HG03045 (cell line): ENCODE measurements around the gene TPRA1.

Experiments used
- ATAC-seq: cut with Tn5 transposase; IDR thresholded peaks from one replicate; pipeline ENCODE4 v1.9.1; 2021; ENCODE audit warnings: mild to moderate bottlenecking, moderate library complexity; ENCODE audit not compliant: unreplicated experiment

The TPRA1 gene

DNA sequence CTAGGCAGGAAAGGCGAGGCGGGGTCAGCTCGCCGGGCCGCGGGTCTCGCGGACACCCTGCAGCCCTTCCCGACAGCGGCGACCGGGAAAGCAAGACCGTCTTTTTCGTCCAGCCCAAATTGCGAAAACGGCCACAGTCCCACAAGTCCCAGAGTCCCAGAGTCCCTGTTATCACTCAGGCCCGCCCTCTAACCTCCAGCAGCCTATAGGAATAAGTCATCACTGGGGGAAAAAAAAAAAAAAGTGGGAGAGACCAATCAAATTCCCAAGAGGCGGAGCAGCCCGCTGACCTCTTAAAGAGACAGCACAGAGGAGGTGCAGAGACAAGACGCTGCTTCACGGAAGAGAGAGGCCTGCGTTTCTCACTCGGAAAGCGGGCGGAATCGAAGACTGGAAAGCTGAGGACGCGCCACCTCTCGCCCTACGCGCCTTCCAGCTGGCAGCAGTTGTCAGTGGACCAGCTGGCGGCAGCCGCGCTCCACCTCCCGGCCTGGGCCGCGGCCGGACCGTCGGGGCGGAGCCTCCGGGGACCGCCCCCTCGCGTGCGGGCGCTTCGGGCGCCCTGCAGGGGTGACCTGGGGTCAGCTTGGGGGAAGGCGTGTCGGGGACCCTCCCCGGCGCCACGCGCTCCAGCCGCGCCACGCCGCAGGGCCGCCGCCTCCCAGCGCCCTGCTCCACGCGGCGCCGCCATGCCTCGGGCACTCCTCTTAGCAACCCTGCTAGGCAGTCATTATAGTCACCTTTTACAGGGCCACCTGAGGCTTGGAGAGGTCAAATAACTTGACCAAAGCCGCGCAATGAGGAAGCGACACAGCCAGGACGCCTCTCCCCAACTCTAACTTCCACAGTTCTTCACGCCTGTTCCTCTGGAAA lies at the start of gene TPRA1:
TSS of gene TPRA1 (minus strand) at position 141 of the 873 bp plus-strand sequence. CDS start 10,587 bp downstream, outside the sequence.
- peak; percentile 76 for ATAC-seq

DNA sequence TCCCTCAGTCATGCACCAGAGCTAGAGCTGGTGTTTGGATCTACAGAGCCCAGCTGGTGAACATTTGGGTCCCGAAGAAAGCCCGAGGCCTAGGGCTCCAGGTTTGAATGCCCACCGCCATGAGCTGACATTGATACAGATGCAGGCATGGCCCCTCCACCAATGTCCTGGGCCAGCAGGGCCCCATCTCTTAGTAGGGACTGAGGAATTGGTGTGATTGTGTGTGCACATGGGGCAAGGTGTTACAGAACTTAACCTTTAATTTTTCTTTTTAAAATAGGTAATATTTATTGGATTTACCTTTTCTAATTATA lies 49.5 kb upstream of the TPRA1 start:
- ATAC-seq, result no peak

DNA sequence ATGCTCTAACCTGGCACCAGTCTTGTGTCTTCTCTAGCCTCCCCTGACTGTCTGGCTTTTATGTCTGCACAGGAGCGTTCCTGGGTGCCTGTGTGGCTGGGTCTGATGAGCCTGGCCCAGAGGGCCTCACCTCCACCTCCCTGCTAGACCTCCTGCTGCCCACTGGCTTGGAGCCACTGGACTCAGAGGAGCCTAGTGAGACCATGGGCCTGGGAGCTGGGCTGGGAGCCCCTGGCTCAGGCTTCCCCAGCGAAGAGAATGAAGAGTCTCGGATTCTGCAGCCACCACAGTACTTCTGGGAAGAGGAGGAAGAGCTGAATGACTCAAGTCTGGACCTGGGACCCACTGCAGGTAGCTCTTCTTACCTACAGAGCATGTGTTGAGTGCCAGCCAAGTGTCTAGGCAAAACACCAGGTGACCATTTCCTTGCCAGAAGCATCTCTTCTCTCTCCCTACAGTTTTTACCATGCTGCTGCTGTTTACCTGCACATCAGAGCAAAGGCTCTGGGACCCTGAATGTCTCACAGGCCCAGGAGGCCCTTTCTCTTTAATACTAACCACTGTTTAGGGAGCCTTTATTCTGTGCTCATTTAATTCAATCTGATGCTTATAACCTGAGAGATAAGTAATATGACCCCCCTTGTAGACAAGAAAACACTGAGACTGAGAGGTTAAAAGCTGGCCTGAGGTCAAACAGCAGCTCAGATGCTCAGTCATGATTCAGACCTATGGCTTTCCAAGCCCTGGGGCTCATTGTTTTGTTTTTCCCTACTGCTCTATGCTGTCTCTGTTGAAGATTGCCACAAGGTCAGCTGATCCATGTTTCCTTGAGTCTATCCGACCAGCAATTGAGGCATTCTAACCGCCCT lies 48.9 kb upstream of the TPRA1 start:
- no peak for ATAC-seq

DNA sequence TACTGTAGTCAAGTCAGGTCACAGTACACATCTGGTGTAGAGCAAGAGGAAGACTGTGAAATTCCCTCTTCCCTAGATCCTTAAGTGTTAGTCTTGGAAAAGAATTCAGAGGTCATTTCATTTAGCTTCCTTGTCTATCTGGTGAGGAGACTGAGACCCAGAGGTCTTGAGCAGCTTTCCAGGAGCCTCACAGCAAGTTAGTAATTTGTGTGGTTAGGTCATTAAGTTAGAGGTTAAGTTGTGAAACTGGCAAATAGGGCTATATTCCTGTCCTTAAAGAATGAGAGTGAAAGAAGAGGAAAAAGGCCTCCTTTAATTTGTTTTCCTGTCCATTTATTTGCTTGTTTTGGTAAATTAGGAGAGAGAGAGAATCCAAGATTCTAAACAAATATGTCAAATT lies 47.4 kb upstream of the TPRA1 start:
- ATAC-seq, result no peak

DNA sequence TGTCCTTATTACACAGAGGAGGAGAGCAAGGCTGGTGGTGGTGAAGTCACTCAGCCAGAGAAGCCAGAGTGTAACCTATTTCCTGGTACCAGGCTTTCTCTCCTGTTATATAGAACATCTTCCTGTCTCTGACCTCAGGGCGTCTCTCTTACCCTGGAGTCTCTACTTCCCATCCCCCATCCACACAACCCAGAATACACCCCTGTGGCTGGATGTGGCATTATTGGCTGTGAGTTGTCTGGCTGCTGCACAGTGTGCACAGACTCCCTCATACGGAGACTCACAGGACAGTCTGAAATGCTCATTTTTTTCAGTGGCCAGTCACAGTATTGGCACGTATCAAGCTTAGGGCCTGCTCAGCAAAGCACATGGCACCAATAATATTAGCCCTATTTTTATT lies 47.0 kb upstream of the TPRA1 start:
- no peak for ATAC-seq

DNA sequence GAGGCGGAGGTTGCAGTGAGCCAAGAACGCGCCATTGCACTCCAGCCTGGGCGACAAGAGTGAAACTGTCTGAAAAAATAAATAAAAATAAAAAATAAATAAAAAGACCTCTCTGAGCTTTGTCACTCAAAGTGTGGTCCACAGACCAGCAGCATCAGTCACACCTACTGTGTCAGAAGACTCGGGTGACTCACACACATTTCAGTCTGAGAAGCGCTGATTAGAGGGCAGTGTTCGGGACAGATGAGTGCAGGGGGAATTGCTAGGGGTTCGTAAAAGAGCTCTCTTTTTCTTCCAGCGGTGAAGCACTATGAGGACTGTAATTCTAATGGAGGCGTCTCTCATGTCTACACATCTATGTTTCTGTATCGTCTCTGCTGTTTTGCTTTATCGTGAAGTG lies 44.1 kb upstream of the TPRA1 start:
- ATAC-seq, result no peak

DNA sequence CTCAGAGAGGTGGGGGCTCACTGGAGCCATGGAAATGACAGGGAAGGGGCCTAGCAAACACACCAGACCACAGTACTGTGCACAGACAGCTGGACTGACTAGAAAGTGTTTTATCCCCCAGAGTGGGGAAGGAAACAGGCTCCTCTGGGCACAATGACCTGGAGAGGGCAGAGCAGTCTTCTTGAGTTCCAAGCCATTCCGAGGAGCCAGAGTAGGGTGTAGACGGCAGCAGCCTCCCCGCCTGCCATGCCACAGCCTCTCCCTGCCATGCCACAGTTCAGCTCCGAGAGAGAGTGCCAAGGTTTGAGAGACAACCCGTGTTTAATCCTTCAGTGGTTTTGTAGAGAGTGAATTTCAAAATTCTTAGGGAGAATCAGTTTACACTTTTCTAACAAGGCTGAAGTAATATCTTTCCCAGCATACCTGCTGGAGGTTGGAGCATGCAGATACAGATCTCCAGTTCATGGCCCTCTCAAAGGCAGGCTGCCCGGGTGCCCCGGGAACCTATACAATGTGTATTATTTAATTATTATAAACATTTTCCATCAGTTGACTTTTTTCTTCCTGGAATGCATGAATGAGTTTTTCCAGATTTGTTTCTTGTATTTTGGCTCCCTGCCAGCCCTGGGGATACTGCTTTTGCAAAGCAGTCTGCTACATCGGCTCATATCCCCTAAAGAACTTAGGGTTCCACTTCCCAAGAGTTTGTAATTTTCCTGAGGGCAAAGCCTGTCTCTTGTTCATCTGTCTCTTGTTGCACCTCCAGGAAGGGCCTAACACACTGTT lies 41.7 kb upstream of the TPRA1 start:
- no peak for ATAC-seq

DNA sequence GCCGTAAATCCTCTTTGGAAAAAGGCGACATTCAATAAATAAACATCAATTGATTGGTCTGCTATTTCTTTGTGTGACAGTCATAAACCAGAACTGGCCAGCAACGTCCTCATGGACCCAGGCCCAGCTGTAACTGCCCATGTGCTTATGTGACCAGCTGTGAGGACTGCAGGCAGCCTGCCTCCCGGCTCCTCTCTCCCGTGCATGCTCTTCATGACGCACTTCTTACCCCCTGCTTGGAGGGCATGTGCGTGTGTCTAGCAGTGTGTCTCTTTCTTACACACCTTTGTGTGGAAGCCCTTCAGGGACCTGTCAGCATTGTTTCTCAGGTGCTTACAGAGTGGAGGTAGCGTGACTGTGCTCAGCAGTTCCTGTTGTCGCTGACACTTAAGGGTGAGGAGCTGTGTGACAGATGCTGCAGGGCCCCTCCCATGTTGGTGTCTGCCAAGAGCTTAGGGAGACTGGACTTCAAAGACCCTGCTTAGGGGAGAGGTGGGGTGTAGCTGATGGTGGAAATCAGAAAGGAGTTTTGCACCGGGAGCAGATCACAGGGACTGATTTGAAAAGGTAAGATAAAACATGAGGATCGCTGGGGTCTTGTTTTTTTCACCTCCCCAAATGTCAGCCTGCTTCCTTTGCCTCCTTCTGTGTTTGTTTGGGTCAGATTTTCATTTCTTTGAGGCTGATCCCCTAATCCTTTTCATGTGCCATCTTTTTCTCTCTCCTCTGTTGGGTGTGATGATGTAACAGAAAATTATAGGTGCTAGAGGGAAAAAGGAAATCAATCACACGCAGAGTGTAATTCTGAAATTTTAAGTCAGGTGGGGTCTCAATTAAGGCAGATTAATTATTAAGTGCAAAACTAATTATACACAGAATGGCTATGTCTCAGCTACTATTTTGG lies 40.5 kb upstream of the TPRA1 start:
- ATAC-seq, result no peak

DNA sequence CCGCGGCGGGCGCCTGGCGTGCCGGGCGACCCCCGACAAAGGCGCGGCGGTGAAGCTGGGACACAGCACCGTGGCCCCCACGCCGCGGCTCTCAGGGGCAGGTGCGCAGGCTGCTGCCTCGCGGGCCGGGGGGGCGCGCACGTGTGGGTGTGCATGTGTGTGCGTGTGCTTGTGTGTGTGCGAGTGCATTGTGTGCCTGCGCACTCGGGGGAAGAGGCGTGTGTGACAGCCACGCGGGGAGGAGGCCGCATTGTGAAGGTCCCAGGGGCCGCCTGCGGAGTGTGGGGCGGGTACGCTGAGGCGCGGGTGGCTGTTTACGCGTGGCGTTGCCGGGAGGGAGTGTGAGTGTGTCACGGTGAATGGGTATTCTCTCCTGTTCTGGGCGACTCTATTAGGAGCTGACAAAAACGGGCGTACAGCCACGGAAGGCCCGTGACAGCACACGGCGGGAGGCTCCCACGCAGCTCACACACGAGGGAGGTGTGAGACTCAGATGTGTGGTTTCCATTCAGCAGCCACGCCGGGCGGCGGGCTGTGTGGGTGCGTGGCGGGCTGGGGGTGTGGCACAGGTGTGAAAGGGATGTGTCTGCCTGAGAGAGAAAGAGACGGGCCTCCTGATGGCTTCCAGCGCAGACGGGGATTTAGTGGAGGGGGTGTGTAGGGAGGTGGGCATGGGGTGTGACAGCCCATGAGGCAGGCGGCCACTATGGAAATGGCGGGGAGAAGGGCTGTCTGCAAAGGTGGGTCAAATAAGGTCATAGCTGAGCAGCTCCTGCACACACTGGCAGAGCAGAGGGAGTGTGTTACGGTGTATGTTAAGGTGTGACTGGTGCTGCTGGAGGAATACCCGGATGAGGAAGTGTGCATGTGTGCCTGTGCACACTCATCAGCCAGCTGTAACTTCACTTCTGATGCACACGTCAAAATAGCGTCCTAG lies 39.2 kb upstream of the TPRA1 start:
- no peak for ATAC-seq

DNA sequence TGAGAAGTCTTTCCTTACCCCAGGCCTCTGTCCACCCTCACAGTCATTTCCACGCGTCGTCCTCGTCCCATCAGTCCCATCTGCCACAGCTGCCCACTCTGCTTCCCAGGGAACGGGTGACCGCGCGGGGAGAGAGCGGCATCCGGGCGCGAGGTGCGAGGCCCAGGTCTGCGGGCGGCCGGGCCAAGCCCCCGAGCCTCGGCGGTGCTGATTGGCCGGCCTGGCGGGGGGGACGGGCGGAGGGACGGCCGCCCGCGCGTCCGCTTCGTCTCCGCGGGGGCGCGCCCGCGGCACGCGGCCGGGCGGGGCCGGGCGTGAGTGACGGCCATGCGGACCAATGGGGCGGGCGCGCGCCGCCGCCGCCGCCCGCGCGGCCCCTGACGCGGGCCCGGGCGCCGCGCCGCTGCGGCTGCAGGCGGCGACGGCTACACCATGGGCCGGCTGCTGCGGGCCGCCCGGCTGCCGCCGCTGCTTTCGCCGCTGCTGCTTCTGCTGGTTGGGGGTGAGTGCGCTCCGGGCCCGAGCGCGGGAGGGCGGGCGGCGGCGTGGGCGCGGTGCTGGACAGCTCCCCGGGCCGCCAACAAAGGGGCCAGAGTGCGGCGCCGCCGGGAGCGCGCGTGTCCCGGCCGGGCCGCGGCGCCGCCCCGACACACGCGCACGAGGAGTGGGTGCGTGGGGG lies 38.4 kb upstream of the TPRA1 start, which contains the start of gene PODXL2:
TSS of gene PODXL2 (plus strand) at position 398 of the 679 bp plus-strand sequence. CDS start at position 433, 35 bp downstream.
- no peak for ATAC-seq

DNA sequence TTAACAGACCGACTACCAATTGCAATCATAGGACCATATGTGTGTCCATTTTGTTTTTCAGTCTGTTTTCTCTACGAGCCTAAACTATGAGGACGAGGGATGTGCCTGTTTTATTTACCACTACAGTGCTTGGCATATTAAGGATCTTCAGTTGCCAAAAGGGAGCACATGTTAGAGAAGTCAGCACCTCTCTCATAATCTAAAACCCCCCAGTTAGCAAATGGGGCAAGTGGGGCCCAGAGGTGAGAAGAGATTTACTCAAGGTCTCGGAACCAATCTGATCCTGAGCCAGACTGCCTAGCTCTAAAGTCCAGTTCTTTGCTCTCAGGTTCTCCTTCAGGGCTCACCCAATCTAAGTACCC lies 37.9 kb upstream of the TPRA1 start:
- ATAC-seq, result no peak

DNA sequence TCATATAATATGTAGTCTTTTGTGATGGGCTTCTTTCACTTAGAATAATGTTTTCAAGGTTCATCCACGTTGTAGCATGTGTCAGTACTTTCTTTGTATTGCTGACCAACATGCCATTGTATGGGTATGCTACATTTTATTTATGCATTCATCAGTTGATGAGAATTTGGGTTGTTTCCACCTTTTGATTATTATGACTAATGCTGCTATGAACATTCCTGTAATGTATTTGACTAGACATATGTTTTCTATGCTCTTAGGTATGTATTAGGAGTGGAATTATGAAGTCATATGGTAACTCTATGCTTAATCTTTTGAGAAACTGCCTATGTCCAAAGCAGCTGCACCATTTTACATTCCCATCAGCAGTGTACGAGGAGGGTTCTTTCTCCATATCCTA lies 35.3 kb upstream of the TPRA1 start:
- ATAC-seq, result no peak

DNA sequence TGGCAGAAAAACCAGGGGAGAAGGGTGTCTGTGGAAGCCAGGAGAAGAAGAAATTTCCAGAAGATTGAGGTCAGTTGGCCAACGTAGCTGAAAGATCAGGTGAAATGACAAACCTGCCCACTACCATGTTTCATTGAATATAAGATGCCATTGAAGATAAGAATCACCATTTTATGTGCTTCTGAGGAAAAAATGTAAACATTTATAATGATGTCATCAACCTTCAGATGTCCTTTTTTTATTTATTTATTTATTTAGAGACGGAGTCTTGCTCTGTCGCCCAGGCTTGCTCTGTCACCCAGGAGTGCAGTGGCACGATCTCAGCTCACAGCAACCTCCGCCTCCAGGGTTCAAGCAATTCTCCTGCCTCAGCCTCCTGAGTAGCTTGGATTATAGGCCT lies 33.5 kb upstream of the TPRA1 start:
- no peak for ATAC-seq

DNA sequence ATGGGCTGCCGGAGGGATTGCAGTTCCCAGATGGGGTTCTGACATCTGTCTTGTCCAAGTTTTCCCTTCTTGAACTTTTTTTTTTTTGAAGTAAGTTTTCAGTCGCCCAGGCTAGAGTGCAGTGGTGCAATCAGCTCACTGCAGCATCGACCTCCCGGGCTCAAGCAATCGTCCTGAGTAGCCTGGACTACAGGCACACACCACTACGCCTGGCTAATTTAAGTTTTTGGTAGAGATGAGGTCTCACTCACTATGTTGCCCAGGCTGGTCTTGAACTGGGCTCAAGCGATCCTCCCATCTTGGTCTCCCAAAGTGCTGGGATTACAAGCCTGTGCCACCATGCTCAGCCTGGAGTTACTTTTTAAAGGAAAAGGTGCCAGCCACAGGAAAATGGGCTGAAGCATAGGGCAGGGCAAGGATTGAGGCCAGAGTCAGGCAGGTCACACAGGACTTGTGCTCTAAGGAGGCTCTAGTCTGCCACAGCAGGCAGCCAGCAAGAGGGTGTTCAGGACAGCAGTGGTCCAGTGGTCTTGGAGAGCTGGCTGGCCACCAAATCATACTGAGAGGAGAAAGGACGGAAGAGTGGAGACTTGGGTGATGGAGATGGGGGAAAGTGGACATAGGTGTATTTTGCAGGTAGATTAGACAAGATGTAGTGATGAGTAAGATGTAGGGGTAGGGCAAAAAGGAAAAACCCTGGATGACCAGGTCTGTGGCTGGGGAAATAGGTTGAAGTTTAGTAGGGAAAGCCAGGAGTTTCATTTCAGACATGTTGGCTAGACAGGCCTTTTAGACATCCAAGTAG lies 32.4 kb upstream of the TPRA1 start:
- ATAC-seq, result no peak

DNA sequence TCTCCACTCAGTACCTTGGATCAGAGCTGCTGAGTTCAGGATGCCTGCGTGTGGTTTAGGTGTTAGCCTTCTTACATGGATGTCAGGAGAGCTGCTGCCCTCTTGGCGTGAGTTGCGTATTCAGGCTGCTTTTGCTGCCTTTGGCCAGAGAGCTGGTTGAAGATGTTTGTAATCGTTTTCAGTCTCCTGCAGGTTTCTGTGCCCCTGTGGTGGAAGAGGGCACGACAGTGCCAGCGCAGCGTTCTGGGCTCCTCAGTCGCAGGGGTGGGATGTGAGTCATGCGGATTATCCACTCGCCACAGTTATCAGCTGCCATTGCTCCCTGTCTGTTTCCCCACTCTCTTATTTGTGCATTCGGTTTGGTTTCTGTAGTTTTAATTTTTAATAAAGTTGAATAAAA lies 31.5 kb upstream of the TPRA1 start:
- ATAC-seq, result no peak

DNA sequence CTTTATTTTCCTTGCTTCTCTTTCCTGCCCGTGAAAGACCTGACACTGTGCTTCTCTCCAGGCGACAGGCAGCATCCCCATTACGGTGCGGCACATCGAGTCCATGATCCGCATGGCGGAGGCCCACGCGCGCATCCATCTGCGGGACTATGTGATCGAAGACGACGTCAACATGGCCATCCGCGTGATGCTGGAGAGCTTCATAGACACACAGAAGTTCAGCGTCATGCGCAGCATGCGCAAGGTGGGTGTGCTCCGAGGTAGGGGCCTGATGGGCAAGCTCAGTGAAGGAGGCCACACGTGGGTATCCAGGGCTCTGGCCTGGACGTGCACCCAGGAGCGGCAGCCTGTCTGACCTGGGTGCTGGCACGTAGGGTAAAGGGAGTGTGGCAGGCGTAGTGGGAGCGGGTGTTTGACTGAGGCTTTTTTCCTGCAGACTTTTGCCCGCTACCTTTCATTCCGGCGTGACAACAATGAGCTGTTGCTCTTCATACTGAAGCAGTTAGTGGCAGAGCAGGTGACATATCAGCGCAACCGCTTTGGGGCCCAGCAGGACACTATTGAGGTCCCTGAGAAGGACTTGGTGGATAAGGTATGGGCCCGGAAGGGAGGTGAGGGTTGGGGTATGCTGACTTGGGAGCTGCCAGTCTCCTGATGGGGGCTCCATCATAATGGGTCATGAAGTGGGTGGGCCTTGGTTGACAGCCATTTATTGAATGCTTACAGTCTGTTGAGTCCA lies 30.3 kb upstream of the TPRA1 start:
- no peak for ATAC-seq

DNA sequence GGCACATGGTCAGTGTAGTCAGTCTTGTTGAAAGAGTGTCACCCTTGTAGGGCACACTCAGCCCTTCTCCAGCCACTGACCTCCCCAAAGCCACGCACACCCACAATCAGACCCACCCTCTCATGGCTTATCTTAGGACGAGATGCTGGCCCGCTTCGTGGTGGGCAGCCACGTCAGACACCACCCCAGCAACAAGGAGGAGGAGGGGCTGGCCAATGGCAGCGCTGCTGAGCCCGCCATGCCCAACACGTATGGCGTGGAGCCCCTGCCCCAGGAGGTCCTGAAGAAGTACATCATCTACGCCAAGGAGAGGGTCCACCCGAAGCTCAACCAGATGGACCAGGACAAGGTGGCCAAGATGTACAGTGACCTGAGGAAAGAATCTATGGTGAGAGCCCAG lies 28.4 kb upstream of the TPRA1 start:
- ATAC-seq, result no peak
